Smooth muscle cell (in vitro differentiated cells): ENCODE results near the gene IRX4. TPM values are rescaled to one million over a fixed set of nuclear protein-coding genes. Genes with fewer than 3 reads are reported as not detected.

Source experiments
- DNase-seq: peaks from one replicate; lab custom pipeline; 2025; ENCODE audit not compliant: unreplicated experiment; lab: John Stamatoyannopoulos, UW
- H2AFZ ChIP-seq: fragments of 200-600 bp; sonication (generic); 2 replicates; pipeline ENCODE4 v1.6.0; 2016; ENCODE audit warnings: antibody characterized with exemption, low read depth, mild to moderate bottlenecking
- H3F3A ChIP-seq: fragments of 200-600 bp; sonication (generic); 2 replicates; pipeline ENCODE4 v1.6.0; 2017; ENCODE audit warnings: antibody characterized with exemption, low read depth
- H3K27ac ChIP-seq: fragments of 200-600 bp; sonication (generic); 2 replicates; pipeline ENCODE4 v1.5.1; 2016; ENCODE audit warnings: low read depth, mild to moderate bottlenecking
- H3K27me3 ChIP-seq: fragments of 200-600 bp; sonication (generic); 2 replicates; pipeline ENCODE4 v1.6.1; 2016; ENCODE audit warnings: low read depth, mild to moderate bottlenecking
- H3K36me3 ChIP-seq: fragments of 200-600 bp; sonication (generic); 2 replicates; pipeline ENCODE4 v1.5.1; 2016; ENCODE audit warnings: low read depth
- H3K4me1 ChIP-seq: fragments of 200-600 bp; sonication (generic); 2 replicates; pipeline ENCODE4 v1.5.1; 2016; ENCODE audit warnings: low read depth
- H3K4me2 ChIP-seq: fragments of 200-600 bp; sonication (generic); 2 replicates; pipeline ENCODE4 v1.6.0; 2016; ENCODE audit warnings: mild to moderate bottlenecking
- H3K4me3 ChIP-seq: fragments of 200-600 bp; sonication (generic); 2 replicates; pipeline ENCODE4 v1.5.1; 2016; ENCODE audit warnings: mild to moderate bottlenecking
- H3K79me2 ChIP-seq: fragments of 200-600 bp; sonication (generic); 2 replicates; pipeline ENCODE4 v1.6.0; 2016; ENCODE audit warnings: low read depth, mild to moderate bottlenecking
- H3K9ac ChIP-seq: fragments of 200-600 bp; sonication (generic); 2 replicates; pipeline ENCODE4 v1.6.0; 2016; ENCODE audit warnings: low read depth
- H3K9me3 ChIP-seq: fragments of 200-600 bp; sonication (generic); replicated peaks from 2 replicates; pipeline ENCODE4 v1.5.1; 2016; ENCODE audit warnings: low read depth
- H4K20me1 ChIP-seq: fragments of 200-600 bp; sonication (generic); 2 replicates; pipeline ENCODE4 v1.6.0; 2016; ENCODE audit warnings: low read depth
- CTCF ChIP-seq: fragments of 200-600 bp; sonication (generic); IDR thresholded peaks from 2 replicates; pipeline ENCODE4 v1.5.1; 2017; ENCODE audit warnings: borderline replicate concordance, mild to moderate bottlenecking, antibody characterized with exemption; ENCODE audit not compliant: insufficient read depth, poor library complexity, severe bottlenecking
- WGBS: methylation state at CpG from one replicate; pipeline ENCODE4 v1.1.7; 2016; ENCODE audit warnings: low lambda C conversion rate; 5-methylcytosine and 5-hydroxymethylcytosine counted together
- polyA plus RNA-seq: library from polyadenylated mRNA; unstranded; fragments of >200 nt; fragmentation: Nextera tagmentation; extraction: Ambion mirVana; gene quantifications from 2 replicates; pipeline ENCODE4 v1.2.1, GENCODE V29; 2016
- total RNA-seq: library from RNA; depleted of rRNA; stranded (reverse); fragments of >200 nt; gene quantifications from 2 replicates; pipeline ENCODE4 v1.2.3, GENCODE V29; 2014

Gene IRX4
- total and polyA plus RNA-seq, 2 experiments from 2014 or later, result 0.18 to 0.40 TPM

GRCh38 chr5:1833264-1834021 lies 49.3 kb downstream of the IRX4 start:
- no peak overlapping the region for H3K4me3 ChIP-seq
- WGBS, result 91% methylated on average over 16 of the region's 16 CpGs
- no peaks in the 10 kb centered on the region for H4K20me1 ChIP-seq
- no peak for TF ChIP-seq CTCF
- peaks cover 2% of the 10 kb centered on the region for H3K4me1 ChIP-seq
- H3K27ac ChIP-seq, result no peak overlapping the region
- peaks cover 5% of the 10 kb centered on the region for H3K27me3 ChIP-seq
- H3K9me3 ChIP-seq, result no peaks in the 10 kb centered on the region
- no peaks in the 10 kb centered on the region for H3F3A ChIP-seq
- no peak overlapping the region for H2AFZ ChIP-seq
- H3K79me2 ChIP-seq, result no peaks in the 10 kb centered on the region
- no peak overlapping the region for H3K4me2 ChIP-seq
- H3K9ac ChIP-seq, result no peak overlapping the region
- no peaks in the 10 kb centered on the region for H3K36me3 ChIP-seq
- DNase-seq, result no peak

GRCh38 chr5:1832511-1833250 lies 50.0 kb downstream of the IRX4 start:
- Histone ChIP-seq H3K79me2 (no peaks in the 10 kb centered on the region), H3K9me3 (no peaks in the 10 kb centered on the region), H3K4me3 (no peak overlapping the region), H3K4me1 (peaks cover 2% of the 10 kb centered on the region), H3F3A (no peaks in the 10 kb centered on the region), H3K4me2 (no peak overlapping the region), H3K27ac (no peak overlapping the region), H3K9ac (no peak overlapping the region), H3K27me3 (peaks cover 5% of the 10 kb centered on the region), H2AFZ (no peak overlapping the region), H4K20me1 (no peaks in the 10 kb centered on the region), H3K36me3 (no peaks in the 10 kb centered on the region)
- WGBS, result 94% methylated on average over 28 of the region's 28 CpGs
- TF ChIP-seq CTCF, result no peak
- no peak for DNase-seq

GRCh38 chr5:1831677-1832313 lies 50.9 kb downstream of the IRX4 start:
- 62% methylated on average over 13 of the region's 14 CpGs for WGBS
- Histone ChIP-seq H3K4me3 (no peak overlapping the region), H3K27ac (no peak overlapping the region), H4K20me1 (no peaks in the 10 kb centered on the region), H3K9ac (no peak overlapping the region), H3K9me3 (no peaks in the 10 kb centered on the region), H3K4me1 (peaks cover 2% of the 10 kb centered on the region), H3K36me3 (no peaks in the 10 kb centered on the region), H3K27me3 (peaks cover 5% of the 10 kb centered on the region), H2AFZ (no peak overlapping the region), H3K79me2 (no peaks in the 10 kb centered on the region), H3K4me2 (no peak overlapping the region), H3F3A (no peaks in the 10 kb centered on the region)
- no peak for TF ChIP-seq CTCF
- no peak for DNase-seq
